ENCODE data around the gene PEX26. TPM values are rescaled to one million over a fixed set of nuclear protein-coding genes. Genes with fewer than 3 reads are reported as not detected.

The PEX26 gene
- total RNA-seq, 6 experiments from 2014 or later: 22.7 to 42.5 (median 25.0) TPM

DNA sequence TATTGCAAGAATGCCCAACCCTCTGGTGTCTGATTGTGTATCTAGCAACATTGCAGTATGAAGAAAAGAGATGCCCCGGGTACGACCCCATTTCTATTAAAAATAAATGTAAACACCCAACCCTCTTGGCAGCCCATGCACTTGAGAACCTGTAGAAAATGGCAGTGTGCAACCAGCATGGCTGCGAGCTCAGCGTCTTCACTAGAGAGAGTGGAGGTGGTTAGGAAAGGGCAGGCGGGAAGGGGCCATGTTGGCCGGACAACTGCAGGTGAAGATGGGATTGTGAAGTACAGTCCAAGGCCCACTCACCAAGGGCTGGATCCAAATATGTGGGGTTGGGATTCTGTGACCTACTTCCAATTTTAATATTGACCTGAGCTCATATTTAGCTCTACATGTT lies 15.9 kb downstream of the PEX26 start:
- 88% methylated on average over 2 of the region's 6 CpGs for WGBS (ENCODE audit: insufficient coverage, low coverage, low lambda C conversion rate, missing lambda C conversion rate)
- no peak for ATAC-seq
- DNase-seq: no peak
- TF ChIP-seq, protein P1, sequence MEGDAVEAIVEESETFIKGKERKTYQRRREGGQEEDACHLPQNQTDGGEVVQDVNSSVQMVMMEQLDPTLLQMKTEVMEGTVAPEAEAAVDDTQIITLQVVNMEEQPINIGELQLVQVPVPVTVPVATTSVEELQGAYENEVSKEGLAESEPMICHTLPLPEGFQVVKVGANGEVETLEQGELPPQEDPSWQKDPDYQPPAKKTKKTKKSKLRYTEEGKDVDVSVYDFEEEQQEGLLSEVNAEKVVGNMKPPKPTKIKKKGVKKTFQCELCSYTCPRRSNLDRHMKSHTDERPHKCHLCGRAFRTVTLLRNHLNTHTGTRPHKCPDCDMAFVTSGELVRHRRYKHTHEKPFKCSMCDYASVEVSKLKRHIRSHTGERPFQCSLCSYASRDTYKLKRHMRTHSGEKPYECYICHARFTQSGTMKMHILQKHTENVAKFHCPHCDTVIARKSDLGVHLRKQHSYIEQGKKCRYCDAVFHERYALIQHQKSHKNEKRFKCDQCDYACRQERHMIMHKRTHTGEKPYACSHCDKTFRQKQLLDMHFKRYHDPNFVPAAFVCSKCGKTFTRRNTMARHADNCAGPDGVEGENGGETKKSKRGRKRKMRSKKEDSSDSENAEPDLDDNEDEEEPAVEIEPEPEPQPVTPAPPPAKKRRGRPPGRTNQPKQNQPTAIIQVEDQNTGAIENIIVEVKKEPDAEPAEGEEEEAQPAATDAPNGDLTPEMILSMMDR (IDR thresholded peaks at IDR 0.05): no peak
- no peak for TF ChIP-seq POLR2A (IDR thresholded peaks at IDR 0.05)
- Histone ChIP-seq H3K4me3 (no peak overlapping the region), H3K4me1 (peaks cover 0 to 12% (median 3%) of the 10 kb centered on the region in 4 donors), H3K9me3 (no peaks in the 10 kb centered on the region), H3K27me3 (no peaks in the 10 kb centered on the region), H3K36me3 (peaks cover 0 to 3% (median 0%) of the 10 kb centered on the region in 4 donors), H3K27ac (no peak overlapping the region)
- intact Hi-C loops (cut with DNase I): no loop called here

DNA sequence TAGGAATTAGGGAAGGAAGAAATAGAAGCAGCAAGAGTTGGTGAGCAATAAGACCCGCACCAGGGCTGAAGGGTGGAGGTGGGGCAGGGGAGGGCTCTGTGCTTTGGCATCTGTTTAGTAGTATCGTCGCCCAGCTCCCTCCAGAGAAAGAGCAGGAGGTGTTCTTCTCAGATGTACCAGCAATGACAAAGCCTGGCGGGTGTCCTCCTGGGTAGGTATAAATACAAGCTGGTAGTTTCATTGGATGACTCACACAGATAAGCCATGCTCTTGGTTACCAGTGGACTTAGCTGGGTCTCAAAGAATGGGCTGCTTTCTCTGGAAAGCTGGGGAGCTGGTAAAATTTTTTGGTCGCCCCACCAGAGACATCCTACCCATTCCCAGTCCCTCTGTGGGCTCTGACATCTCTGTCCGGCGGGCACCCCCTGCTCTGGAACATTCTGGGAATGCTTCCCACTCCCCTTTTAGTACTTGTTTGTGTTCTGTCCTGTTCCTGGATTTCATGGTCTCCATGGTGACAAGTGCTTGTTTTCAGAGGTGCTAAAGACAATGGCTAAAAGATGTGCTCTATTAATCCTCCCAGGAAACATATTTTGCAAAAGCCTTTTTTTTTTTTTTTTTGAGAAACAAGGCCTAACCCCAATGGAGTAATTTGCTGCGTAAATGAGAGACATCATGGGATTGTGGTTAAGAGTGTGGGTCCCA lies 17.5 kb downstream of the PEX26 start:
- DNase-seq (no peak), ATAC-seq (no peak)
- Histone ChIP-seq H3K9me3 (no peaks in the 10 kb centered on the region), H3K27me3 (no peaks in the 10 kb centered on the region), H3K4me1 (peaks cover 0 to 12% (median 3%) of the 10 kb centered on the region in 4 donors), H3K36me3 (no peaks in the 10 kb centered on the region), H3K27ac (no peak overlapping the region), H3K4me3 (no peak overlapping the region)
- intact Hi-C loops (cut with DNase I): no loop called here
- TF ChIP-seq, protein P1 (IDR thresholded peaks at IDR 0.05): no peak
- WGBS (ENCODE audit: insufficient coverage, low coverage, low lambda C conversion rate, missing lambda C conversion rate): 95% methylated on average over 4 of the region's 8 CpGs

DNA sequence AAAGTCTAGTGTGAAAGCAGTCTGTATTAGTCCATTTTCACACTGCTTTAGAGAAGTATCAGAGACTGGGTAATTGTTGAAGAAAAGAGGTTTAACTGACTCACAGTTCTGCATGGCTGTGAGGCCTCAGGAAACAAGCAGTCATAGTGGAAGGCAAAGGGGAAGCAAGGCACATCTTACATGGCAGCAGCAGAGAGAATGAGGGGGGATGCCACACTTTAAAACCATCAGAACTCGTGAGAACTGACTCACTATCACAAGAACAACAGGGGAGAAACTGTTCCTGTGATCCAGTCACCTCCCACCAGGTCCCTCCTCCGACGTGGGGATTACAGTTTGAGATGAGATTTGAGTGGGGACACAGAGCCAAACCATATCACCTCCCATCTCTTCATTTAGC lies 19.0 kb downstream of the PEX26 start:
- Histone ChIP-seq H3K4me3 (no peak overlapping the region), H3K9me3 (no peaks in the 10 kb centered on the region), H3K36me3 (no peaks in the 10 kb centered on the region), H3K4me1 (peaks cover 0 to 8% (median 3%) of the 10 kb centered on the region in 4 donors), H3K27ac (no peak overlapping the region), H3K27me3 (no peaks in the 10 kb centered on the region)
- TF ChIP-seq, protein P1 (IDR thresholded peaks at IDR 0.05): no peak
- TF ChIP-seq POLR2A (IDR thresholded peaks at IDR 0.05): no peak
- intact Hi-C loops (cut with DNase I): no loop called here
- 90% methylated on average over 2 of the region's 3 CpGs for WGBS (ENCODE audit: insufficient coverage, low coverage, low lambda C conversion rate, missing lambda C conversion rate)
- ATAC-seq: no peak
- DNase-seq: no peak

DNA sequence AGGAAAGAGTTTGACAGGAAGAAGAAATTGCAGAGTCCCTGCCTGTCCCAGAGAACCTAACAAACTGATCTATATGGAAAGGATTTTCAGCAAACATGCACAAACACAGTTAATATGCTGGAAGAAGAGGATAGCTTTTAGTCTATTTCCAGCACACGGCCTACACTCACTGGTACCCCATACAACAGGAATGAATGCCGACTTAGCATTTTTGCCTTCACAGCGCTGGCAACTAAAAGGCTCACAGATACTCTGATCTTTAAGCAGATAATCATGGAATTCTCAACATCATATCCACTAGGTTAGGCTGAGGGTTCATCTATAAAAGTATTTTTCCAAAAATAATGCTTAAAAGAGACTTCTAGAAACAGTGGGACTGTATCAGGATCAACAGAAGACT lies 23.0 kb downstream of the PEX26 start:
- ATAC-seq: no peak
- no peak overlapping the region for H3K4me3 ChIP-seq
- H3K9me3 ChIP-seq: no peaks in the 10 kb centered on the region
- H3K27ac ChIP-seq: no peak overlapping the region
- 92% methylated on average over 3 of the region's 3 CpGs for WGBS (ENCODE audit: insufficient coverage, low coverage, low lambda C conversion rate, missing lambda C conversion rate)
- H3K36me3 ChIP-seq: no peaks in the 10 kb centered on the region
- TF ChIP-seq POLR2A (IDR thresholded peaks at IDR 0.05): no peak
- TF ChIP-seq, protein P1 (IDR thresholded peaks at IDR 0.05): no peak
- intact Hi-C loops (cut with DNase I): no loop called here
- no peaks in the 10 kb centered on the region for H3K27me3 ChIP-seq
- DNase-seq: no peak
- H3K4me1 ChIP-seq: no peaks in the 10 kb centered on the region

Data from right lobe of liver (tissue), 6 donors.